Stimulated activated CD4-positive, alpha-beta T cell treated with anti-CD3 and anti-CD28 coated beads, Interleukin-15, amount 100 ng/mL, for 24 hours (primary cell): ENCODE data around the gene DUSP1.
"Not testable (repeated sequence)": the region's sequence is repeated elsewhere in the genome, so short reads cannot be mapped to it uniquely, and the experiment has no call there.

ENCODE experiments used
- DNase-seq: peaks from one replicate; pipeline ENCODE4 v3.0.0-alpha.2; 2020

DUSP1 gene

GRCh38 chr5:172796306-172796705 is 25.3 kb upstream of the DUSP1 start:
- DNase-seq: no peak

- DNase-seq: no peak
Observed at GRCh38 chr5:172795318-172795977, 24.5 kb upstream of the DUSP1 start.

GRCh38 chr5:172793577-172794488 is 22.8 kb upstream of the DUSP1 start:
- no peak for DNase-seq

GRCh38 chr5:172792701-172793570 is 21.9 kb upstream of the DUSP1 start:
- DNase-seq: no peak

- DNase-seq: no peak
Observed at GRCh38 chr5:172791726-172792445, 20.9 kb upstream of the DUSP1 start.

- no peak for DNase-seq
Observed at GRCh38 chr5:172791286-172791685, 20.3 kb upstream of the DUSP1 start.

- DNase-seq: no peak
Observed at GRCh38 chr5:172790496-172790889, 19.5 kb upstream of the DUSP1 start.

- DNase-seq: no peak
Observed at GRCh38 chr5:172789687-172790495, 18.9 kb upstream of the DUSP1 start.

GRCh38 chr5:172788771-172789686 is 18.0 kb upstream of the DUSP1 start:
- no peak for DNase-seq

- not testable (repeated sequence) for DNase-seq
Observed at GRCh38 chr5:172787538-172787937, 16.5 kb upstream of the DUSP1 start.

GRCh38 chr5:172786736-172787462 is 15.9 kb upstream of the DUSP1 start:
- DNase-seq: no peak

GRCh38 chr5:172785429-172786088 is 14.6 kb upstream of the DUSP1 start:
- no peak for DNase-seq

GRCh38 chr5:172784162-172784561 is 13.2 kb upstream of the DUSP1 start:
- DNase-seq: not testable (repeated sequence)

GRCh38 chr5:172783319-172783718 is 12.3 kb upstream of the DUSP1 start:
- DNase-seq: not testable (repeated sequence)

- no peak for DNase-seq
Observed at GRCh38 chr5:172782169-172783039, 11.4 kb upstream of the DUSP1 start.

GRCh38 chr5:172779691-172780341 is 8.8 kb upstream of the DUSP1 start:
- no peak for DNase-seq
